Measurements from ENCODE around the gene IL23R. TPM values are rescaled to one million over a fixed set of nuclear protein-coding genes. Genes with fewer than 3 reads are reported as not detected.

IL23R gene
- total RNA-seq, 3 donors from 2014 or later (not counting 1 experiment from before 2014, with no cell fraction given): 0.31 to 0.55 (median 0.34) TPM

DNA sequence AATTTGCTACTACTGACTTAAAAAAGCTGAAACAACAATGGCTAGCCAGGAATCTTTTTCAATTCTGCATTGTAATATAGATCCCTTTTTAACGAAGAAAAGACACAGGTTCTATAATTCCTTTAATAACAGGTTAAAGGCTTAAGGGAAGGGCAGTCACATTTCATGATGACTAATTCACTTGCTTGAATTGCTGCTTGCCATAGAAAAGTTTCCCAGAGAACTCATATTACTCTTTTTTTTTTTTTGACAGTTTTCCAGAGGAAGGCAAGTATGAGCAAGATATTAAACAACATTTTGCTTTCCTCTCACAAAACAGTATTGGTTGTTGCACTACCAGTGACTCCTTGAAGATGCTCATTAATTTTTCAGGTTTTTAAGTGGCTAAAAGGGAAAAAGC, 60.9 kb downstream of the IL23R start:
- no peak overlapping the region for H3K4me3 ChIP-seq (ENCODE audit: low read length)
- TF ChIP-seq CTCF (IDR thresholded peaks at IDR 0.05): no peak
- Mint-ChIP-seq H3K4me1 (peaks cover 40 to 46% of the 10 kb centered on the region in 2 donors), H3K27me3 (ENCODE audit: low read depth in 2 of 2) (no peaks in the 10 kb centered on the region), H3K4me3 (peak overlapping the region; percentile 82), H3K9me3 (no peaks in the 10 kb centered on the region), H3K36me3 (no peaks in the 10 kb centered on the region), H3K27ac (peak overlapping the region; percentile 90 to 94)
- peaks cover 26% of the 10 kb centered on the region for H3K4me1 ChIP-seq (ENCODE audit: control insufficient read depth, insufficient read depth, low read length)
- DNase-seq (no peak), ATAC-seq (peak in 1 of 3 donors; percentile 8)
- H3K9me3 ChIP-seq (ENCODE audit: control insufficient read depth, insufficient read depth, low read length): no peaks in the 10 kb centered on the region
- peak overlapping the region; percentile 70 for H3K27ac ChIP-seq (ENCODE audit: low read length)
- no peaks in the 10 kb centered on the region for H3K27me3 ChIP-seq (ENCODE audit: control insufficient read depth, insufficient read depth, low read length)
- intact Hi-C loops (cut with micrococcal nuclease): loop anchor here (2.0 to 5.0 kb wide), 4 partner anchors 32 to 205 kb away; partner anchors contain the start of gene SERBP1
- 100% methylated on average over 1 of the region's 1 CpG for WGBS (ENCODE audit: insufficient coverage)
- H3K36me3 ChIP-seq (ENCODE audit: control insufficient read depth, insufficient read depth, low read length): no peaks in the 10 kb centered on the region

- no peak overlapping the region for H3K27ac ChIP-seq (ENCODE audit: low read length)
- ATAC-seq (no peak), DNase-seq (no peak)
- intact Hi-C loops (cut with micrococcal nuclease): loop anchor here (5.0 kb wide), 2 partner anchors 34 to 204 kb away; partner anchors contain the start of gene SERBP1
- peaks cover 42 to 46% of the 10 kb centered on the region in 2 donors for H3K4me1 Mint-ChIP-seq
- peak overlapping the region; percentile 90 to 94 for H3K27ac Mint-ChIP-seq
- H3K4me1 ChIP-seq (ENCODE audit: control insufficient read depth, insufficient read depth, low read length): peaks cover 26% of the 10 kb centered on the region
- no peak for TF ChIP-seq CTCF (IDR thresholded peaks at IDR 0.05)
- H3K4me3 Mint-ChIP-seq: peak overlapping the region; percentile 62
- H3K4me3 ChIP-seq (ENCODE audit: low read length): no peak overlapping the region
- H3K27me3 Mint-ChIP-seq (ENCODE audit: low read depth in 2 of 2): no peaks in the 10 kb centered on the region
- H3K27me3 ChIP-seq (ENCODE audit: control insufficient read depth, insufficient read depth, low read length): no peaks in the 10 kb centered on the region
- no peaks in the 10 kb centered on the region for H3K36me3 Mint-ChIP-seq
- no peaks in the 10 kb centered on the region for H3K9me3 Mint-ChIP-seq
- no peaks in the 10 kb centered on the region for H3K36me3 ChIP-seq (ENCODE audit: control insufficient read depth, insufficient read depth, low read length)
- no peaks in the 10 kb centered on the region for H3K9me3 ChIP-seq (ENCODE audit: control insufficient read depth, insufficient read depth, low read length)
Measured at GRCh38 chr1:67228791-67229190, 62.5 kb downstream of the IL23R start.

DNA sequence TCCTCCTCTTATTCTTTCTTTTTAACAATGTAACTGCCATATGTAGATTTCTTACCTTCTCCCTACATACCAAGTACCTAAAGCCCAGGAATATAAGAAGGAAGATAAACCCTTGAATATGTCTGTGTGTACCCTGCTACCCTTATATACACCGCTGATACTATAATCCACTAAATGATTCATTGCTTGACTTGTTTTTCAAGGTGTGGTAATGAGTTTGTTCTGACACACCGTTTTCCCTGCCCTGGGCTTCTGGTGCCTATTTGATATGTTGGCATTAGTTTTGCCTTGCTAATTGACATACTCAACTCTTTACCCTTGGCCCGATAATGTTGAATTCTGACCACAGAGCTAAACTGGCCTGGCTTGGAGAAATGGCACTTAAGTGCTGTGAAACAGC, 64.3 kb downstream of the IL23R start:
- H3K27ac Mint-ChIP-seq: peak overlapping the region in 1 of 2 donors; percentile 11
- Histone ChIP-seq H3K9me3 (ENCODE audit: control insufficient read depth, insufficient read depth, low read length) (no peaks in the 10 kb centered on the region), H3K27me3 (ENCODE audit: control insufficient read depth, insufficient read depth, low read length) (no peaks in the 10 kb centered on the region), H3K4me1 (ENCODE audit: control insufficient read depth, insufficient read depth, low read length) (peaks cover 22% of the 10 kb centered on the region), H3K27ac (ENCODE audit: low read length) (no peak overlapping the region), H3K36me3 (ENCODE audit: control insufficient read depth, insufficient read depth, low read length) (no peaks in the 10 kb centered on the region), H3K4me3 (ENCODE audit: low read length) (no peak overlapping the region)
- TF ChIP-seq CTCF (IDR thresholded peaks at IDR 0.05): no peak
- H3K4me1 Mint-ChIP-seq: peaks cover 39 to 42% of the 10 kb centered on the region in 2 donors
- H3K4me3 Mint-ChIP-seq: no peak overlapping the region
- DNase-seq (no peak), ATAC-seq (no peak)
- no peaks in the 10 kb centered on the region for H3K36me3 Mint-ChIP-seq
- intact Hi-C loops (cut with micrococcal nuclease): no loop called here
- no peaks in the 10 kb centered on the region for H3K9me3 Mint-ChIP-seq
- H3K27me3 Mint-ChIP-seq (ENCODE audit: low read depth in 2 of 2): no peaks in the 10 kb centered on the region
- WGBS (ENCODE audit: insufficient coverage): no CpG with 5 or more reads among the region's 3 CpGs

DNA sequence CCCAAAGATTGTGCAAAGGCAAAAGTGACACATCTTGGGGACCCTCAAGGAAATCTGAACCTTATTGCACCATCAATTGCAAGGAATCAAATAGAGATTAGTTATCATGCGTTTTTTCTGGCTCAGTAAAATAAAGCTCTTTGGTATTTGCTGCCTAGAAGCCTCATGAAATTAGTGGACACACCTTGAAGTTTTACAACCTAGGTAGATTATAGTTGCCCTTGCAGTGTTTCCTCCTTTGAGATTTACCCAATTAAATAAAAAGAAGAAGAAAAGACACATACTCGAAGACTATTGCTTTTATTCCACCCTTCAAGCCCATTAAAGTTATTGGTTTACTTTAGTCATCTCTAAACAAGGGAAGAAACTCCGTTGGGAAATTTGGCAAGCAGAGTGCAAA, 70.0 kb downstream of the IL23R start:
- Mint-ChIP-seq H3K27ac (no peak overlapping the region), H3K9me3 (no peaks in the 10 kb centered on the region), H3K27me3 (ENCODE audit: low read depth in 2 of 2) (no peaks in the 10 kb centered on the region), H3K36me3 (no peaks in the 10 kb centered on the region), H3K4me1 (peaks cover 0 to 8% of the 10 kb centered on the region in 2 donors), H3K4me3 (no peak overlapping the region)
- TF ChIP-seq CTCF (IDR thresholded peaks at IDR 0.05): no peak
- no peaks in the 10 kb centered on the region for H3K4me1 ChIP-seq (ENCODE audit: control insufficient read depth, insufficient read depth, low read length)
- H3K27ac ChIP-seq (ENCODE audit: low read length): no peak overlapping the region
- DNase-seq (no peak), ATAC-seq (no peak)
- H3K27me3 ChIP-seq (ENCODE audit: control insufficient read depth, insufficient read depth, low read length): no peaks in the 10 kb centered on the region
- no peaks in the 10 kb centered on the region for H3K9me3 ChIP-seq (ENCODE audit: control insufficient read depth, insufficient read depth, low read length)
- no peak overlapping the region for H3K4me3 ChIP-seq (ENCODE audit: low read length)
- WGBS (ENCODE audit: insufficient coverage): 92% methylated on average over 2 of the region's 3 CpGs
- no peaks in the 10 kb centered on the region for H3K36me3 ChIP-seq (ENCODE audit: control insufficient read depth, insufficient read depth, low read length)
- intact Hi-C loops (cut with micrococcal nuclease): no loop called here

All from natural killer cell (primary cell).